H9 (cell line): ENCODE data around the gene PAH. TPM values are rescaled to one million over a fixed set of nuclear protein-coding genes. Genes with fewer than 3 reads are reported as not detected.

Experiments
- DNase-seq: peaks from one replicate; pipeline ENCODE4 v3.0.0-alpha.2; 2017
- H2AFZ ChIP-seq: one replicate; pipeline ENCODE4 v1.6.1; 2013; ENCODE audit warnings: mild to moderate bottlenecking, low read length, control low read depth, moderate library complexity
- H2AK5ac ChIP-seq: 2 replicates; pipeline ENCODE4 v1.6.1; 2013; ENCODE audit warnings: low read length, control low read depth, mixed read lengths; ENCODE audit not compliant: insufficient read length
- H2BK120ac ChIP-seq: one replicate; pipeline ENCODE4 v1.6.1; 2013; ENCODE audit warnings: low read depth, mild to moderate bottlenecking, low read length, control low read depth, inconsistent platforms; ENCODE audit not compliant: poor library complexity, severe bottlenecking
- H2BK12ac ChIP-seq: 2 replicates; pipeline ENCODE4 v1.6.1; 2013; ENCODE audit warnings: low read length, control low read depth, mixed read lengths, low read depth; ENCODE audit not compliant: insufficient read length
- H2BK15ac ChIP-seq: 2 replicates; pipeline ENCODE4 v1.6.1; 2013; ENCODE audit warnings: low read depth, low read length, control low read depth
- H2BK20ac ChIP-seq: one replicate; pipeline ENCODE4 v1.6.1; 2013; ENCODE audit warnings: low read depth, mild to moderate bottlenecking, low read length, control low read depth, inconsistent platforms; ENCODE audit not compliant: poor library complexity, severe bottlenecking
- H2BK5ac ChIP-seq: 2 replicates; pipeline ENCODE4 v1.6.1; 2013; ENCODE audit warnings: low read length, control low read depth, mixed read lengths; ENCODE audit not compliant: insufficient read length
- H3K14ac ChIP-seq: 2 replicates; pipeline ENCODE4 v1.6.1; 2013; ENCODE audit warnings: low read length, control low read depth; ENCODE audit not compliant: insufficient read depth
- H3K18ac ChIP-seq: 2 replicates; pipeline ENCODE4 v1.6.1; 2013; ENCODE audit warnings: low read depth, mild to moderate bottlenecking, mixed read lengths, low read length, control low read depth; ENCODE audit not compliant: insufficient read length
- H3K23ac ChIP-seq: 2 replicates; pipeline ENCODE4 v1.6.1; 2013; ENCODE audit warnings: low read length, control low read depth, mixed read lengths, low read depth; ENCODE audit not compliant: insufficient read length
- H3K23me2 ChIP-seq: 2 replicates; pipeline ENCODE4 v1.6.1; 2013; ENCODE audit warnings: low read depth, mild to moderate bottlenecking, mixed read lengths, low read length, control low read depth; ENCODE audit not compliant: insufficient read length, poor library complexity, severe bottlenecking
- H3K27ac ChIP-seq: 2 replicates; pipeline ENCODE4 v1.5.1; 2013; ENCODE audit warnings: low read length, control low read depth, mixed read lengths, low read depth; ENCODE audit not compliant: insufficient read length
- H3K27me3 ChIP-seq: 2 replicates; pipeline ENCODE4 v1.6.1; 2013; ENCODE audit warnings: low read length, control low read depth, inconsistent platforms; ENCODE audit not compliant: insufficient read depth
- H3K4ac ChIP-seq: 2 replicates; pipeline ENCODE4 v1.6.1; 2013; ENCODE audit warnings: low read depth, mild to moderate bottlenecking, control low read depth, inconsistent platforms, low read length, moderate library complexity
- H3K4me1 ChIP-seq: 2 replicates; pipeline ENCODE4 v1.6.1; 2013; ENCODE audit warnings: low read length, control low read depth, inconsistent platforms; ENCODE audit not compliant: insufficient read depth
- H3K4me2 ChIP-seq: 2 replicates; pipeline ENCODE4 v1.6.1; 2013; ENCODE audit warnings: low read length, control low read depth, mixed read lengths; ENCODE audit not compliant: insufficient read length, insufficient read depth
- H3K56ac ChIP-seq: 2 replicates; pipeline ENCODE4 v1.6.1; 2013; ENCODE audit warnings: low read depth, mild to moderate bottlenecking, mixed read lengths, low read length, control low read depth; ENCODE audit not compliant: insufficient read length
- H3K79me1 ChIP-seq: 2 replicates; pipeline ENCODE4 v1.6.1; 2013; ENCODE audit warnings: low read depth, mild to moderate bottlenecking, moderate library complexity, low read length, control low read depth, inconsistent platforms; ENCODE audit not compliant: insufficient read depth, poor library complexity, severe bottlenecking
- H3K79me2 ChIP-seq: 2 replicates; pipeline ENCODE4 v1.6.1; 2013; ENCODE audit warnings: low read length, control low read depth, inconsistent platforms; ENCODE audit not compliant: insufficient read depth
- H3K9ac ChIP-seq: 2 replicates; pipeline ENCODE4 v1.6.1; 2013; ENCODE audit warnings: low read length, control low read depth, mixed read lengths; ENCODE audit not compliant: insufficient read length; ENCODE audit errors: extremely low read depth
- H3K9me3 ChIP-seq: one replicate; pipeline ENCODE4 v1.6.1; 2013; ENCODE audit warnings: low read depth, low read length, inconsistent platforms; ENCODE audit not compliant: control insufficient read depth
- H3T11ph ChIP-seq: one replicate; pipeline ENCODE4 v1.6.1; 2013; ENCODE audit warnings: mild to moderate bottlenecking, low read length, control low read depth, inconsistent platforms
- H4K20me1 ChIP-seq: one replicate; pipeline ENCODE4 v1.6.1; 2013; ENCODE audit not compliant: control insufficient read depth, insufficient read length, insufficient read depth
- H4K5ac ChIP-seq: 2 replicates; pipeline ENCODE4 v1.6.1; 2013; ENCODE audit warnings: low read depth, mild to moderate bottlenecking, mixed read lengths, low read length, control low read depth; ENCODE audit not compliant: insufficient read length
- H4K8ac ChIP-seq: replicated peaks from 2 replicates; pipeline ENCODE4 v1.6.1; 2013; ENCODE audit warnings: low read length, control low read depth, mixed read lengths, low read depth; ENCODE audit not compliant: insufficient read length
- H4K91ac ChIP-seq: 2 replicates; pipeline ENCODE4 v1.6.1; 2013; ENCODE audit warnings: low read depth, mild to moderate bottlenecking, moderate library complexity, mixed read lengths, low read length, control low read depth; ENCODE audit not compliant: insufficient read length
- H3K27ac Mint-ChIP-seq, 3 experiments: 2 replicates in 2 of 3; 3 replicates in 1 of 3; pipeline ENCODE4 v1.8.0; 2020 to 2021; ENCODE audit warnings: mixed read lengths in 3 of 3, mild to moderate bottlenecking in 1 of 3, moderate library complexity in 1 of 3
- H3K27me3 Mint-ChIP-seq: 2 replicates; pipeline ENCODE4 v1.8.0; 2021; ENCODE audit warnings: low read depth, mild to moderate bottlenecking, moderate library complexity, mixed read lengths
- H3K36me3 Mint-ChIP-seq, 3 experiments: 2 replicates in 2 of 3; 3 replicates in 1 of 3; pipeline ENCODE4 v1.8.0; 2020 to 2021; ENCODE audit warnings: low read depth in 3 of 3, mixed read lengths in 3 of 3; ENCODE audit not compliant: insufficient read depth in 1 of 3
- H3K4me1 Mint-ChIP-seq, 2 experiments: 2 replicates each; pipeline ENCODE4 v1.8.0; 2020; ENCODE audit warnings: mixed read lengths in 2 of 2
- H3K4me3 Mint-ChIP-seq, 2 experiments: 2 replicates in 1 of 2; 3 replicates in 1 of 2; pipeline ENCODE4 v1.8.0; 2020 to 2021; ENCODE audit warnings: mild to moderate bottlenecking in 2 of 2, mixed read lengths in 2 of 2, moderate library complexity in 1 of 2
- H3K9me3 Mint-ChIP-seq, 2 experiments: 2 replicates in 1 of 2; 3 replicates in 1 of 2; pipeline ENCODE4 v1.8.0; 2020; ENCODE audit warnings: mild to moderate bottlenecking in 2 of 2, mixed read lengths in 2 of 2, moderate library complexity in 1 of 2
- CTCF ChIP-seq: fragments of 200-600 bp; sonication (generic); conservative IDR thresholded peaks from 3 replicates; pipeline ENCODE4 v1.8.0; 2021; ENCODE audit warnings: antibody characterized with exemption, mild to moderate bottlenecking
- WGBS: extraction: QIAGEN DNeasy Blood & Tissue Kit; methylation state at CpG from one replicate; pipeline ENCODE4 v1.1.7; 2013; ENCODE audit warnings: missing lambda C conversion rate, low lambda C conversion rate, mixed read lengths; ENCODE audit not compliant: insufficient read length; ENCODE audit errors: extremely low coverage; 5-methylcytosine and 5-hydroxymethylcytosine counted together
- total RNA-seq: library from RNA; stranded (reverse); gene quantifications from 2 replicates; pipeline ENCODE4 v1.2.1, GENCODE V29; 2021

Gene PAH
- total RNA-seq, 1 experiment from 2014 or later, result 6.1 TPM

- H3K18ac ChIP-seq, result no peak overlapping the region
- no peak overlapping the region for H2AK5ac ChIP-seq
- H3K9me3 Mint-ChIP-seq, result peaks cover 0 to 3% of the 10 kb centered on the region in 2 experiments; a peak in 2 of 5 replicates
- no peak overlapping the region for H2BK15ac ChIP-seq
- no peaks in the 10 kb centered on the region for H3K79me2 ChIP-seq
- H2BK120ac ChIP-seq, result no peak overlapping the region
- no peak overlapping the region for H3T11ph ChIP-seq
- H3K4me1 Mint-ChIP-seq, result peaks cover 20 to 36% of the 10 kb centered on the region in 2 experiments
- no peak overlapping the region for H3K56ac ChIP-seq
- WGBS, result no CpG with 5 or more reads among the region's 21 CpGs
- H3K4me2 ChIP-seq, result peak overlapping the region; percentile 68
- no peaks in the 10 kb centered on the region; a peak in 2 of 7 replicates for H3K36me3 Mint-ChIP-seq
- no peak overlapping the region for H3K14ac ChIP-seq
- H4K20me1 ChIP-seq, result no peaks in the 10 kb centered on the region
- H3K9me3 ChIP-seq, result no peaks in the 10 kb centered on the region
- peak overlapping the region; percentile 56 to 82 for H3K4me3 Mint-ChIP-seq
- H3K9ac ChIP-seq, result no peak overlapping the region
- H3K27me3 ChIP-seq, result peaks cover 65% of the 10 kb centered on the region
- H2BK5ac ChIP-seq, result no peak overlapping the region
- H3K23me2 ChIP-seq, result peaks cover 10% of the 10 kb centered on the region
- TF ChIP-seq CTCF, result no peak
- no peak overlapping the region for H2BK20ac ChIP-seq
- no peak overlapping the region for H2AFZ ChIP-seq
- no peak overlapping the region for H3K27ac Mint-ChIP-seq
- H3K4ac ChIP-seq, result no peak overlapping the region
- H3K27ac ChIP-seq, result no peak overlapping the region
- no peaks in the 10 kb centered on the region for H3K4me1 ChIP-seq
- no peak for DNase-seq
- no peak overlapping the region for H3K23ac ChIP-seq
- H2BK12ac ChIP-seq, result no peak overlapping the region
- no peak overlapping the region for H4K5ac ChIP-seq
- H4K91ac ChIP-seq, result no peak overlapping the region
- no peaks in the 10 kb centered on the region for H3K79me1 ChIP-seq
- H4K8ac ChIP-seq, result no peak overlapping the region
- H3K27me3 Mint-ChIP-seq, result peaks cover 100% of the 10 kb centered on the region
These were observed 34.0 kb upstream of the PAH start for GRCh38 chr12:102950950-102951619.
